ENCODE results near the gene BTNL9.

- no peak for TF ChIP-seq CTBP1 (IDR thresholded peaks at IDR 0.05; ENCODE audit: borderline replicate concordance)
- no peak for TF ChIP-seq FOXM1 (IDR thresholded peaks at IDR 0.05; ENCODE audit: borderline replicate concordance)
- TF ChIP-seq ARNT (IDR thresholded peaks at IDR 0.05) = no peak
Measured at GRCh38 chr5:181084621-181085195, 44.6 kb downstream of the BTNL9 start.

All from HEK293T (cell line).